GM21367 (cell line): ENCODE data around the gene ALS2CL.
"Not testable (repeated sequence)": the region's sequence is repeated elsewhere in the genome, so short reads cannot be mapped to it uniquely, and the experiment has no call there.

ENCODE experiments used
- ATAC-seq: cut with Tn5 transposase; IDR thresholded peaks from one replicate; pipeline ENCODE4 v1.9.1; 2021; ENCODE audit not compliant: unreplicated experiment

The ALS2CL gene

DNA sequence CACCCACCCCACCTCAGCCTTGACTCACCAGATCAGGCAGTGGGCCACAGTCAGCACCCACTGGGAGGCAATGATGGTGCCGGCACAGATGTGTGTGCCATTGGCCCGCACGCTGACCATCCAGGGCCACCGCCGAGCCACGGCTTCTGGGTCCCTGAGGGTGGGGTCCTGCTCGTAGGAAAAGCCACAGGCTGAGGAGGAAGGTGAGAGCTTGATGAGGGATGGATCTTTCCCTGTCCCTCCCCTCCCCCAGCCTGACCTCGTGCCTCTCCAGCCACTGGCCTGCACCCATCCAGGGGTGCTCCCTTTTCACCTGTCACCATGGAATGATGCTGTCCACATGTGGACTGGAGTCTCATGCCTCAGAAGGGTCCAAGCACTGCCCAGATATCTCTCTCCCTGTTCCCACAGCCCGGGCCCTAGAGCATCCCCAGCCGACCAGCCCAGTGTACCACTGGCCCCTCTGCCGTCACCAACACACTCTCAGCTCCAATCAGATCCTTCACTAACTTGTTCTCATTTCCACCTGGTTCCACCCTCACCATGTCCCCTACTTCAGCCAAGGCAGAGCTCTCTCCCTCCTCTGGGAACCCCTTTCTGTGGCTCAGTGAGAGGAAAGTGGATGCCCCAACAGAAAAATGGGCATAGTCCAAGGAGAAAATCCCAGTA lies 22.2 kb upstream of the ALS2CL start:
- ATAC-seq = no peak

DNA sequence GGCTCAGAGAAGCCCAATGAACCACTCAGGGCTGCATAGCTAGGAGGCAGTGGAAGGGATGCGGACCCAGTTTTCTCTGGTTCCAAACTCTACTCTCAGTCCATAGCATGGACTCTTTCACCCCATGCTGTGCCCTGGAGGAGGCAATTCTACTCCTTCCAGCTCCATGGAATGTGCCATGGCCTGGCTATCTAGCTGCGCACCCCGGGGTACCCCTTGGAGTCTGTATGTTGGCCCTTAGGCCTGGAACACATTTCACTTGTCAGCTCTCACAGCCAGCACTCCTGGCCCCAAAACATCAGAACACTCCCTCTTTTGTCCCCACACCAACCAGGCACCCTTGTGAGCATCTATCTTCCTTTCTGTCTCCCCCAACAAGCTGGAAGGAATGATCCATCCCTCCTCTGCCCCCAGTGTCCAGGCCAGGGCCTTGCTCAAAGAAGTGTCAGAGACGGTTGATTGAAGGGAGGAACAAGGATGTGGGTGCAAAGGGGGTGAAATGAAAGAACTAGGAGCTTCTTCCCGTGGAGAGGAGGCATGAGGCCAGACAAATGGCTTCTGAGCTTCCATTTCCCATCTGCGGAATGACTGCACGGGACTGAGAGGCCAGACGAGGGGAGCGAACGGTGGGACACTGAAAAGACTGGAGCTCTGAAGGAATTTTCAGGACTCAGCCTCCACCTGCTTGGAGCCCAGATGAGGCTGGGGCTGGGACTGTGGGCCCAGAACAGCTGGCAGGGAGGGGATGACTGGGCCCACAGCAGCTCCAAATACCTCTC lies 21.4 kb upstream of the ALS2CL start:
- ATAC-seq = no peak

DNA sequence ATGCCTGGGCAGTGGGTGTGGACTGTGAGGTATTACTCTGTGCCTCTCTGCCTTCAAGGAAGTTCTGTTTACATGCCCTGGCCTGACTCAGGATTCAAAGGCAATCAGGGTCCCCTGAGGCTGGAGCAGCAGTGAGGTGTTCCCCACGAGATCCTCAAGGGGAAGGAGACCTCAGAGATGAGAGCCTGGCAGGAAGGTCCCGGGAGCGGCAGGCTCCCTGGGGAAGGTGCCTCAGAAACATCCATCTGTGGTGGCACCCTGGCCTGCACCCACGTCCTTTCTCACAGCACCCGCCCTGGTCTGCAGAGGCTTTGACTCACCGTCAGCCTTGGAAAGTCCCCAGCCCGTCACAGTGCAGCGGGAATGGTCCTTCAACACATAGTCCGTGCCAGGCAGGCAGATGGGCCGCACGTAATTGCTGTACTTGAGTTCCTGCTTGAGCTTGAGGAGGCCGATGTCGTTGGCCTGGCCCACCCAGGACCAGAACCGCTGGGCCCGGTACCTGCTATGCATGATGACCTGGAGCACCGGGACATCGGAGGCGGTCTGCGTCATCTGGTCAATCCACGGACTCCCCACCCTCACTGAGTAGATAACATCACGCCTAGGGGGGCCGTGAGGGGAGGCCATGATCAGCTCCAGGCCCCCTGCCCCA lies 20.5 kb upstream of the ALS2CL start:
- no peak for ATAC-seq

DNA sequence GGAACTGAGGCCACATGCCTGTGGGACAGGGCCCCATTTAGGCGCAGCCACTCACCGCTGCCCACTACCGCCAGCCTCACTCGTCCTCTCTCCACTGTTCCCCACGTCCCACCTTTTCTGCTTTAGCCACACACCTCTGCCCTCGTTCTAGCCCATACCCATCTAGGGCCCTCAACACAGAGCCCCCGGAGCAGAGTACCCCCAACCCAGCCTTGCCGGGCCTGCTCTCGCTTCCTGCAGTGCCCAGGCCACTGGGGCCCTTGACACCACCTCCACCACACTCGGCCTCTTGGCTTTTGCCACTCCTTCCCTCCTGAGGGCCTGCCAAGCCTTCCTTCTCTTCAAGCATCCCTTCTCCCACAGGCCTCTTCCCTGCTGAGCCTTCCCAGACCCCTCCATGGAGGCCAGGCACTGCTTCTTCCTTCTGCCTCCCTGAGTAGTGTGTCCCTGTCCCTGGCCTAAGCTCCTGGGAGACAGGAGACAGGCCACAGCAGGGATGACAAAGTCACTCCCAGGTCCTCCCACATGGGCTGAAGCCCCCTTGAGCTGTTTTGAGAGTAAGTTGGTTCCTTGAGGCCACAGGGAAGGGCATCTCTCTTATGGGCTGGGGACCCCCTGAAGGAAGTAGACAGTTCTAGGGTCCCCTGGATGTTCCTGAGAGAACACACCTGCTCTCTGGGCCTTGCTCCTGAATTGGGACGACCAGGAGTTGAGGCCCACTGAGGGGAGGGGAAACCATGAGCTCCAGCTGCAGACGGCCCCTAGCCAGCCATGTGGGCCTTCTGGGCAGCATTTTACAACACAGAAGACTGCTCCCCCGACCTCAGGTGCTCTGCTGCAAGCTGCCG lies 19.8 kb upstream of the ALS2CL start:
- ATAC-seq = no peak

DNA sequence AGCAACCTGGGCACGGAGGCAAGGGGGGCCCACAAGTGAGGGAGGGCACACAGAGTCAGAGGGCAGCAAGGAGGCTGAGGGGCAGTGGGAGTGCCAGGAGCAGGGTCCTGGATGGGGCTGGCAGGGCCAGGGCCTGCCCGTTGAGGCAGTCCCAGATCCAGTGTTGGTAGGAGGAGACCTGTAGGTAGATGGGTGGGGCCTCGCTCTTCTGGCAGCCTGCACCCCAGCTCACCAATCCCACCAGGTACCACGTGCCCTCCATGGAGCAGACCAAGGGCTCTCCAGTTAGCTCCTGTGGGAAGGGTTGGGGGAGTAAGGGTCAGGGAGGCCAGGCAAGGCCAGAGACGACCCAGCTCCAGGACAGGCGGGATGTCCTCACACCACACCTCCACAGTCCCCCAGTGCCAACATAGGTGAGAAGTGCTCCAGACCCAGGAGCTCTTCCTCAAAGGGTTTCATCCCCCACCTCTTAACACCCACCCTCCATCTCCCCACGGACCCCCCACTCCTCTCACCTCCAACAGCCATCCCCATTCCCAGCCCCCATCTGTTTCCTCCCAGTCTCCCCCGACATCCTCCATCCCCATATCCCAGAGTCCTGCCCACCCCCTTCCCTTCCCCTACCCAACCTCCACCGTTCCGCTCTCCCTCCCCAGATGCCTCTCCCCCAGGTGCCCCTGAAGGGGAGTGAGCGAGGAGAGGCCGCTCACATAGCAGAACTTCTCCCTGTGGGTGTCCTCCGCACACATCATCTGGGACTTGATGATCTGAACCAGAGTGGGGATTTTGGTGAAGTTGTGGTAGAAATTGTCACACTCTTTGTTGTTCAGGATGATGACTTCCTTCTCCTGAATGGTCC lies 18.9 kb upstream of the ALS2CL start:
- no peak for ATAC-seq

DNA sequence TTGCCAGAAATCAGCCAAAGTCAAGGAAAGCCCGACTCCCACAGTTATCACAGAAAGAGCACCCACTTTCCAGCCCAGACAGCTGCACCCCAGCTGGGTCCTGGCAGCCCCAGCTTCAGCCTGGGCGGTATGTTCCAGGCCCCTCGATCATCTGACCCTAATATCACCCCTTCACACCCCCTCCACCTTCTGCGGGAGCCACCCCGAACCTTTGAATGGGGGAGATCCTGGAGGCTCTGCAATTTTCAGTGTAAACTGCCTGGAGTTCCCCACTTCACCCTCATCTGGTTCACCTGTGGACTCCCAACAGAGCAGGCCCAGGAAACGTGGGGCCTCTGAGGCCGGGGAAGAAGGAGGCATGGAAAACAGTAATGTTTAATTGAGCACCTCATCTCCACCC lies 18.3 kb upstream of the ALS2CL start:
- ATAC-seq = no peak

DNA sequence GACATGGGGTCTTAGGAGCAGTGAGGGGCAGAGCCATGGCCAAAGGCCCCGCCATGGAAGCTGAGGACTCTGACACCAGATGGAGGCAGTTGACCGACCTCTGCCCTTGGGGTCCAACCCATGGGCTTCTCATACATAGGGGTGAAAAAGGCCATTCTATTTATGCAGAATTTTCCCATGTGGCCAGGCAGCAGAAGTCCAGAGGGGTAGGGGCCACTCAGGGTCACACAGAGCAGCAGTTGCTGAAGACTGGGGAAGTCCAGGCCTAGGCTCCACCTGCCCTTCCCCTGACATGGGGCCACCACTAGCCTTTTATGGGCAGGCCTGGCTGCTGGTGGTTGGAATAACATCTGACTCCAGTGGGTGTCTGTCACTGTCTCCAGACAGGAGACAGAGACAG lies 17.8 kb upstream of the ALS2CL start:
- ATAC-seq = no peak

DNA sequence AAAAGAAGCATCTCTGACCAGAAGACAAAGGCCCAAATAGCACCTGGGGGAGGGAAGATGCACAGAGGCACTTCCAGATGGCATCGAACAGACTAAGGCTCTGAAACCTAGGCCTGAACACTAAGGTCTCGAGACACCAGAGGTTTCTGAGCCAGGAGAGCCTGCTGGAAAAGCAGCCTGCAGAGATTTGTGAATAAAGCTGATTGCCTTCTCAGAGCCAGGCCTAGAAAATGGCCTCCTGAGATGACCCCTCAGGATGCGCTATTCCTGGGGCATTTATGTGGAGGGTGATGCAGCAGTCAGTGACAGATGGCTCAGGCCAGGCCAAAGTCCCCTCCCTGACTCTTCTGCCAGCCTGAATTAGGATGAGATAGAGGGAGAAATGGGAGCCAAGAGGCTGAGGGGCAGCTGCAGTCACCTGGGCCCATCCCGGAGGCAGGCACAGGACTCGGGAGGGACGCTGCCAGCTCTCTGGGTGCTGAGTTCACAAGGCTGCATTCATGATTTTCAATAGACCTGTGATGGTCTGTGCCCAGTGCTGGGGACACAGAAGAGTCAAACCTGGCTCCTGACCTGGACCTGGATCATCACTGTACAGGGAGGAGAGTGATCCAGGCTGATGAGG lies 17.3 kb upstream of the ALS2CL start:
- no peak for ATAC-seq

DNA sequence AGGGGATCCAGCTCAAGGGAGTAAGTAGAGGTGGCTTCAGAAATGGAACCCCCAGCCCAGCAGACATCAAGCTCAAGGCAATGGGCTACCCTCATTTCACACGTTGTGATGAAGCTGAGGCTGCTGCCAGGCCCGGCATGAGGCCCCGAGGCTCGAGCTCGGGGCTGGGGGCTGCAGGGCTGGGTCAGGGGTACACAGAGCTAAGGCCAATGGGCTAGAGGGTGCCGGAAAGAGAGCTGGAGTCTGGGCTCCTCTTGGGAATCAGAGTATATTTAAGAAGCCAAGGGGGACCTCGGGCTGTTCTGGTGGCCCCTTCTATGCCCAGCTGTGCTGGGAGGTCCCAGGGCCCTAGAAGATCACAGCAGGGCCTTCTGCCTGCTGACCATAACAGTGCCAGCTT lies 16.8 kb upstream of the ALS2CL start:
- ATAC-seq = no peak

DNA sequence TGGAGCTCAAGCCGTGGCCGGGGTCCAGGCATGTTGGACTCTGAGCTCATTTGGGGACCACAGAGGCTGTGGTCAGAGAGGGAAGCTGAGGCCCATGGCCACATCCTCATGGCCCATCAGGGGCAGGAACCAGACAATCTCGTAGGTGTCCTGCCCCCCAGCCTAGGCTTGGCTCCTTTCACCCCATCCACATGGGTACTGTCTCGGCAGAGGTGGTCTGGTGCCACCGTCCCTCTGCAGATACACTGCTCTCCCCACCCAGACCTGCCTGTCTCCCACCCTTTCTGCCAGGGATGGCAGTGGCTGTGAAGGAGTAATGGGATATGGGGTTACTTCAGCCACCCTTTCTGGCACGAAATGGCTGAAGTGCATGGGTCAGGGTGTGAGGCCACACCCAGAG lies 16.2 kb upstream of the ALS2CL start:
- ATAC-seq = no peak

DNA sequence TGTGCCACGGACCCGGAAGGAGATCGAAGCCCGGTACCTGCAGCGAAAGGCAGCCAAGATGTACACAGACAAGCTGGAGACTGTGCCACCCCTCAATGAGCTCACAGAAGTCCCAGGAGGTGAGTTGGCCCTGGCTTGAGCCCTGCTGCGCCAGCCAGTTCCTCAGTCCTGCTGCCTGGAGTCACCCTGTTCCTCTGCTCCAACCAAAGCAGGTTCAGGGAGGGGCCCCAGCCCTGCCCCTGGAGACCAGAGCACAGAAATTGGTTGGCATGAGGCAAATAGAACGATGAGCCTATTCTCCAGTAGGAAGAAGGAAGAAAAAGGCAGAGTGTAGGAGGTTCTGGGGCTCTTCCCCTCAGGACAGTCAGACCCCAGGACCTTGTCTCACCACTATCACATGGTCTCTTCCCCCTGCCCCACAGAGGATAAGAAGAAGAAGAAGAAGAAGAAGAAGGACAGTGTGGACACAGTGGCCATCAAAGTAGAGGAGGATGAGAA lies 15.7 kb upstream of the ALS2CL start:
- ATAC-seq = no peak

DNA sequence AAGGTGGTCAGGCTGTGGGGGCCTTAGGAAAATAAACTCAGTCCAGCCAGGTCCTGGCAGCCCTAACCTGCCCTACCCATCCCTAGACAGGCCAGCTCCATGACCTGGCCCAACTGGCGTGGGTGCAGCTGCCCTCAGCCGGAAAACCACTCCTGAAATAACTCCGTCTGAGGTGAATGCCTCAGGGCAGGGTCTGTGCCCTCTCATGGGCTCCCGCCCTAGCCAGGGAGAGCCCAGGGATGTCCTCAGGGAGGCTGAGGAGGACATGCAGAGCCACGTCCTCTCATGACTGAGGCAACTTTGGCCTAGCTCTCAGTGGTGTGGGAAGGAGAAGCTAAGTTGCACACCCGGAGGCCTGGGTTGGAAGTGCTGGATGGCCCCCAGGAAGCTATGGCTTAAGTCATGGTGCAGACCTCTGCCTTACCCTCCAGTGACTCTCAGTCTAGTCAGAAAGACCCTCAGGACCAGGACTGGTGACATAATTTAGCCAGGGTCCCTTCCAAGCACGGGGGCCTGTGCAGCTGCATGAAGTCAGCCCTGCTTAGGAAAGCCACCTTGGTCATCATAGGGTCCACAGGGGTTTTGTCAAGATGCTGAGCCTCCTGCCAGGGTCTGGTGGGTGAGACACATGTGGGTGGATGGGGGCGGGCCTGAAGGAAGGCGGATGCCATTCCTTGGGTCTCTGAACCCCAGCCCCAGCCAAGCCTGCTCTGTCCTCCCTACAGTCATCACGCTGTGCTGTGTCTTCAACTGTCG lies 15.1 kb upstream of the ALS2CL start:
- no peak for ATAC-seq

DNA sequence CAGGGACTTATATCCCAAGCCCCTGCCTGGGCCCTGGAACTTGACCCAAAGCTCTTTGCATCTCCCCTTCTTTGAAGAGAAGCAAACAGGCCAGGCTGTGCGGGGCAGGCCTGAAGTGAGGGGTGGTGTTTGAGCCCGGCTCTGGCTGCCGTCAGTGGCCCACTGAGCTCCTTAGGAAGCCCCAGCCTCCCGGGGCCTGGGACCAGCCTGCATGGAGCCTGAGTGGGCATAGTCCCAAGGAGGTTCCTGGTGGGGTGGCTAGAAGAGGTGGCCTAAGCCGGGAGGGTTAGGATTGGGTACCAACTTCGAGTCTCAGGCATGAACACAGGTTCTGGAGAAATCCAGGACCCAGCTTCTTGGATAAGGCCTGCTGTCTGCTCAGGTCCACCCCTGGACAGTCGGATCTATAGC lies 14.1 kb upstream of the ALS2CL start:
- no peak for ATAC-seq

DNA sequence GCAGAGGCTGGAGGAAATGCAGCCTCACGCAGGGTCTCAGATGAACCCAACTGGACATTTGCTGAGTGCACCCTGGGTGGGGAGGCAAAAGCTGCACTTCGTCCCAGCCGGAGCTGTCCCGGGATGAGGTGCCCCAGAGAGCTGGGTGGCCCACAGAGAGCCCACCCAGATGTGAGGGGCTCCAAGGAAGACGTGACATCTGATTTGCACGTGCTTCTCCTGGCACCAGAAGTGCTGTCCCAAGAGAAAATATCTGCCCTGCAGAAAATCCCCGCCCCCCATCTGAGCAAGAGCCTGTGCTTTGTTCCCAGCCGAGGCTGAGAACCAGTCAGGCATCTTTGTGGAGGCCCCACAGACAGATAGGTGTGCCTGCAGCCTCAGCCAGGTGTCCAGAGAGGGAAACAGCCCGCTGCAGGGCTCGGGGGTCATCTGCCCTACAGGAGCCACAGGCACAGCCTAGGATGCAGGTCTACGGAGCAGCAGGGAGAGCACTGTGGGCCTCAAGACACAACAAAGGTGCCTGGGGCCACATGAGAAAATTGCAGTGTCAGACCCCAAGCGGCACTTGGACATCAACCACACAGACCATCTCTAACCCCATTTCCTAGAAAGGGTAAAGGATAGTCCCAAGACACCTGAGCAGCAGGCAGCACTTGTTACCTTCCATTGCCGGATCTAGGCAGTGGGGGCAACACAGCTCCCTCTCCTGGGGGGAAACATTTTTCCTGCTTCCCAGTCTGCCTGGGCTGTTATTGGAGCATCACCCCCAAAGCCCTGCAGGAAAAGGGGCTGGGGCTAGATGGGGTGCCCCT lies 13.5 kb upstream of the ALS2CL start:
- no peak for ATAC-seq

DNA sequence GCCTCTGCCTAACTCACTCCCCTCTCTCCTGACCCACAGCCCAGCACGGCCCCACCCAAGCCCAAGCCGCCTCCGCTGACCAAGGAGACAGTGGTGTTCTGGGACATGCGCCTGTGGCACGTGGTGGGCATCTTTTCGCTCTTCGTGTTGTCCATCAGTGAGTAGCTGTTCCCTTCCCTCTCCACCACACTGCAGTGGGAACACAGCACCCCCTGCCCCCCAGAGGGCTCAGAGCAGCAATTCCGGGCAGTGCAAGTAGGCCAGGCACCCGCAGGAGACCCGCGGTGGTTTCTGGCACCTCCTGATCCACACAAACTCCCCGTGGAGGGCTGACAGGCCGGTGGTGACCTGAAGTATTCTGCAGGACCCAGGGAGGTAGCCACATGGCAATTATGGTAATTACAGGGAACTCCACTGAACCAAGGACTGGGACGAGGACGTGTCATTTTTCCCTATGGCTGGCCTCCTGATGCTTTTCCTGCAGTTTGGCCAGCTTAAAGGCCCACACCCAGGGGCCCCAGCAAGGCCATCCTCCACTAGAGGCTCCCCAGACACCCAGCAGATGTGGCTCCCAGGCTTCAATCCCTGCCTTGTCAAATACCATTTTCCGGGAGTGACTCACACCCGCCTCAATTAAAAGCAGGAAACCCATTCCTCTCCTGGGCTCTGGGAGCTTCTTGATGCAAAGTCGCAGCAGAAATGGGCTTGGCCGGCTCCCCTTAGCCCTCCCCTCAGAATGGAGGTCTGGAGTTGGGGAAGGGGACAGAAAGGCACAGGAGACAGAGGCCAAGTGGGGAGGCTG lies 12.5 kb upstream of the ALS2CL start:
- no peak for ATAC-seq

DNA sequence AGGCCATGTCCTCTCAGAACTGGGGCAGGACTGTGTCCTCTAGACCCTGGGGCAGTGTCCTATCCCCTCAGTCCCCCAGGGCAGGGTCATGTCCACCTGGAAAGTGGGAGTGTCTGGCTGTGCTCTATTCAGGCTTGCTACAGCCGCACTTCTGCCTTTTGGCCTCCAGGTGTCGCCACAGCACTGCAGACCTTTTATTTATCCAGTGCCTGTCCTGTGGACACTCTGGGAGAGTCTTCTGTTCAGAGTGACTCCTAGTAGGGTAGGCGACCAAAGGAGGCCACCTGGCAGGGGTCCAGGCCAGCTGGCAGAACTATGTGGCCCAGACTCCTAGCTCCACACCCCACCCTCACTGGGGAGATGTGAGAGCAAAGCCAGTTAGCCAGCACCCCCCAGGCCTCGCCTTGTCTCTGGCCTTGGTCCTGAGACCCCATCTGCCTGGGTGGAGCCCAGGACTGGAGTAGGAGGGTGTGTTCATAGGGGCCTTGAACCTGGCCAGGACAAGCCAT lies 11.6 kb upstream of the ALS2CL start:
- ATAC-seq = no peak

DNA sequence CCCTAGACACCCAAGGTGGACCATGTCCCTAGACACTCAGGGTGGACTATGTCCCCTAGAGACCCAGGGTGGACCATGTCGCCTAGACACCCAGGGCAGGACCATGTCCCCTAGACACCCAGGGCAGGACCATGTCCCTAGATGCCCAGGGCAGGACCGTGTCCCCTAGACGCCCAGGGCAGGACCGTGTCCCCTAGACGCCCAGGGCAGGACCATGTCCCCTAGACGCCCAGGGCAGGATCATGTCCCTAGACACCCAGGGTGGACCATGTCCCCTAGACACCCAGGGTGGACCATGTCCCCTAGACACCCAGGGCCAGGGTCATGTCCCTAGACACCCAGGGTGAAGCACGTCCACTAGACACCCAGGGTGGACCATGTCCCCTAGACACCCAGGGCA lies 10.9 kb upstream of the ALS2CL start:
- ATAC-seq = not testable (repeated sequence)
